Medulla oblongata (tissue), 1 donor: Measurements from ENCODE around the gene CTNNA3.

Experiments
- DNase-seq: peaks from one replicate; pipeline ENCODE4 v3.0.0-alpha.2; 2015; ENCODE audit errors: extremely low spot score

CTNNA3 gene

DNA sequence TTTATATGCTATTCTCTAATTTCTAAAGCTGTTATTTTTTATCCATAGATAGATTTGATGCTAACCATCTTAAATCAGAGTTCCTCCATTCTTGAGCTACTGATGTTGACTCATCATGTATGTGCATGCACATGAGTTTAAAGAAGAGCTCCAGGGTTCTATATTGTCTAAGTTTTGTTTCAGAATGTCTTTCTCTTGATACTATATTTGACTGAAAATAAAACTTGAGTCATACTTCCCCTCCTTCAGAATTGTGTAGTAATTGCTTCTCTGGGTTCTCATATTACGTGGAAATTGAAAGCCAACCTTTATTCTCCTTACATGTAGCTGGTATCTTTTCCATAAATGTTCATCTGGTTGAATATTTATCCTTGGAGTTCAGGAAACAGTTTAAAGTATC lies 680.8 kb downstream of the CTNNA3 start:
- no peak for DNase-seq

DNA sequence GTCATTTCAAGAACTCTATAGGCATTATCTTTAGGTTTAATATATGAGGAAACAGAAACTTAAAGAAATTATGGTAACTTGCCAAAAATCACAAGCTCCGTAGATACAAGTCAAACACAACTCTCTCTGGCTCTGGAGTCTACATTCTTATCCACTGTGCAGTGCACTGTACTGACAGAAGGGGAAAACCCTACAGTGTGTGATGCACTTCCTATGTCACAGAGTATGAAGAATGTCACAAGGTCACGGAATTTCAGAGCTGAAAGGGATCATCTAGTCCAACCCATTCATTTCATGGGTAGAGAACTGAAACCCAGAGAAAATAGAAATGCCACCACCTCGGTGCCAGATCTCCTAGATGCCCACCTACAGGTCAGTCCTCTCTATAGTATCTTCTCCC lies 684.0 kb downstream of the CTNNA3 start:
- DNase-seq: no peak

DNA sequence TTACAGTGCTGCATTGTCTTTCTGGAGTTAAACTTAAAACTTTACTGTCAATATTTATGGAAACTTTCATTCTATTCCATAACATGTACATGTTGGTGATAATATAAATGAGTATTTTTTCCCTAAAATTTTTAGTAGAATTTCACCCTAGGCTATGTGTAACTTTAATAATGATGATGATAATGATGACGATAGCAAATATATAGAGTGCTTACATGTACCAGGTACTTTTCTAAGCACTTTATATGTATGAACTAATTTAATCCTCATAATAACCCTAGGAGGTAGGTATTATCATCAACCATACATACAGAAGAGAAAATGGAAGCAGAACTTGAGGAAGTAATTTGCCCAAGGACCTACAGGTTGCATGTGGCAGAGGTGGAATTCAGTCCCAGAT lies 684.5 kb downstream of the CTNNA3 start:
- DNase-seq: no peak

DNA sequence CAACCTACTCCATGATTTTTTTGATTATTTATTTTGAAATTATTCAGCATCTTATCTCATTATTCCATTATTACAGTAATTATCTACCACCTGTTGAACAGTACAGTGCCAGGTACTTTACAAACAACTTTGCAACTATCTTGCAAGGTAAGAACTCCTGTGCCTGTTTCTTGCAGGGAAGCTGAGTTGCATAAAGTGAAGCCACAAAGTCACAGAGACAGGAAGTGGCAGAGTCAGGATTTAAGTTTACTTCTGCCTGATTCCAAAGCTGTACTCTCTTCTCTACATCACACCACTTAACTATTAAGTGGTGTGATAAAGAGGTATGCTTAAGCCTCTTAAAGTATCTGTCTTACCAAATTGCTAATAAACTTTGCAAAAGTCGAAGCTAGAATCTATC lies 690.0 kb downstream of the CTNNA3 start:
- no peak for DNase-seq

DNA sequence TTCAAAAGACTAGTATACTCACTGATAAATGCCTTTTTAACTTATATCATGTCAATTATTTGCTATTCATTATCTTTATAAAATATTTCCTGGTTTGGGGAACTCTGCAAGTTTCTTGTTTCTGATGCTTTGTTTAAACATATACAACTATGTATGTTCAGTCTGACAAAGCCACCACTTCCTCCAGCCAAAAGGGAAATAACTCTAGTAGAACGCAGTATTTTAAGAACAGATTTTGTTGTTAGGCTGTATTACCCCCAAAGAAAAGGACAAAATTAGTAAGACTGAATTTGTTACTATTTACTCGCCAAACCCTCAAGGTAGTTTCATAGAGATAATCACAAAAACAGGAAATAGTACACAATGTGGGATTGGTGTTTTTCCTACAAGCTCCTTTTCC lies 691.3 kb downstream of the CTNNA3 start:
- no peak for DNase-seq

DNA sequence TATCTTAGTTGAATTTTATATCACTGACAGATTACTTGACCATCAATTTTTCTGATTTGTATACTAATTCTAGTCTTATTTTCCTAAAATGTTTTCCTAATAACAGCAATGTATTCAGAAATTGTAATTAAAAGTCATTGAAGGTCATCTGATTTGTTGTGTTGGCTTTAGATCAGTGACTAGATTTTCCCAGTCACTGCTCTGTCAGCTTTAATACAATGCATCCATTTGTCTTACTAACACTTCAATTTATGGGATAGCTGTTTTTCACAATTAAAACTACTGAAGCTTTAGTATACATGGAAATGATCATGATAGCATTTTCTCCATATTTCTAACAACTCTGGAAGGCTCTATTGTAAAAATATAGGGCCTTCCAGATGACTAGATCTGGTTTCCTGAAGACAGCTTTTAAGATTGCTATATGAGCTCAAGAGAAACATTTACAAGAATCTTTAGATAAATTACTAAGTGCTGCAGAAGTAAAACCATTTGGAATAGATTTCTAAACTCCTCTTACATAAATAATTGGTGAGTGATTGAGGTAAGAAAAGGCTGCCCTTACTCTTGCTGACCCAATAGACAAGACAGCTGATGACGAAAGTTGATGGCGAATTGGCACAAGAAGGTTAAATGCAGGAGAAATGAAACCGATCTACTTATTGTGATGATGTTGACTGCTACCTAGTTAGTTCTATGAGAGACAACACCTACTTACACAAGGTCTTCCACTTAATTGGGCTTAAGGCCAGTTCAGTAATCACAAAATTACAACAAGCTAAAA lies 696.0 kb downstream of the CTNNA3 start:
- peak; percentile 42 for DNase-seq

DNA sequence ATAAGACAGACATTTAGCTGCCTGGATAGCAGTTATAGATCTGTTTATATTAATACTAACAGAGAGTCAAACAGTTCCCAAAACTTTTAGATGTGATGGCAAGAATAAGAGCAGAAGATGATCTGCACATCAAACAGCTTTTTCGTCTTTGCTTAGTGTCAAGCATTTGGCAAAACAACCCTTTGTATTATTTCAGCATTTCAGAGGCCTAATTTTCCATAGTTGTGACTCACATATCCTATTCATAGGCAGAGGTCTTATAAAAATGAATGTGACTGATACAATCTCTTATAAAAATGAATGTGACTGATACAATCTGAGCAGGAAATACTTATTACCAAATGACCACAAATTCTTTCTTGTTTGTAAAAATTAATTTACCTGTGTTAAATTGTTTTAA lies 699.0 kb downstream of the CTNNA3 start:
- DNase-seq: no peak

DNA sequence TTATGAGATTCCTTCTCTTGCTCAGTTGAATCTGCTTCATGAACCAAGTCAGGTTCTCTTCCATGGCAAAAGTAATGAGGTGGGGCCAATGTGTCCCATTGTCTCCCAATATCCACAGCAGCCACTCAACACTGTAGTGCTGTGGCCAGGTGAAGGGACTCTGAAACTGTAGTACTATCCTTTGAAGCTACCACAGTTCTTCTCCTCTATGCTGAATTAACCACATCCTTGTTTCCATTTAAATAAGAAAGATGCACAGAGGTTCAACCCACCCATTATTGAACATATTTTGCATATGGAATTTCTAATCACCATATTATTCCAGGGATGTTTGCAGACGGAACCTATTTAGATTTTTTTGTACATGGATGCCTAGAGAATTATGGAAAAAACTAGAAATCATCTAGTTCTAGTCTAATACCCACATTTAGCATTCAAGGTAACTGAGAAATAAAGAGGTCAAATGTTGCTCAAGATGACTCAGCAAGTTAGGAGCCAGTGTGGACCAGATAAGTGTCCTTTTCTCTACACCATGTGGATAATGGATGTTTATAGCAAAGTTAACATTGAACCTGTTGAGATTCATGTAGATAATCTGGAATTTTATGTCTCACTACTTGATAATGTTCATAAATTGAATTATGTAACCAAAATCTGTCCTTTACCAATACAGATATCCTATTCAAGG lies 705.7 kb downstream of the CTNNA3 start:
- DNase-seq: no peak

DNA sequence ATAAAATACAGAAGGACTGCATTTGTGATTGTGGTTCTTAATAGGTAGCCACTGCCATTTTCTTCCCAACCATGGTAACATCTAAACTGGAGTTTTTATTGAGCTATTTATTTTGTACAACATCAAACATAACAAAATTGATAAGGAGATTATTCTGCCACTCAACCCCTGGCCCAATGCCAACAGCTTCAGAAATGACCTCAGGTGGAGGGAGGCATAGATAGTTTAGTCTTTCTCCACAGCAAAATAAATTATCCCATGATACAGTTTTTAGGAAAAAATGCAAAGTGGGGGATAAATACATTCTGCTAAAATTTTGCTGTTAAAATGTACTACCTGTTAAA lies 712.5 kb downstream of the CTNNA3 start:
- no peak for DNase-seq

DNA sequence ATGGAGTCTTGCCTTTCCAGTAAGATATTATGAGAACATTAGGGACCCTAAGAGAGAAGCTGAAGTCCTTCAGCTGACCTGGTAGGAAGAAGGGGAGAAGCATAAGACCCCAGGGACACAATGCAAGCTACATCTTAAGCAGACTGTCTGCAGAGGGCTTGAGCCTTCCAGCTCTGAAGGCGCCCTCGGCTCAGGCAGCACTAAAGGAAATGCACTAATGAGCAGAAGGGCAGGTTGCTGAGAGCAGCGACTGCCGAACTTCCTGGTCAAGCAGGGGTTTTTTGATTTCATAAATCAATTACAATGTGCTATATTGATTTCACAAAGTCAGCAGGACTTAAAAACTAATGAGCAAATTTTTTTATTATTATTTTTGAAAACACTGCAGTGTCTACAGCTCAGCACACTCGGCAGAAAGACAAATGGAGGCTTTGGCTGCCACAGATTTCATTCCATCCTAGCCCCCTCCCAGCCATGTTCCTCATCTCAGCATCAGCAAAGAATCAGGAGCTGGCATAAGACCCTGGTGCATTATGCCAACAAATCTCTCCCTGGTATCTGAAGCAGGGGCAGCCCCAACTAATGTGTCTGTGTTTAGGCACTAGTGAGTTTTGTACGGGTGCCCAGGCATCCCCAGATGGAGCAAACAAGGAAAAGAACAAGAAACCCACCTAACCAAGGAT lies 713.1 kb downstream of the CTNNA3 start:
- DNase-seq: no peak

DNA sequence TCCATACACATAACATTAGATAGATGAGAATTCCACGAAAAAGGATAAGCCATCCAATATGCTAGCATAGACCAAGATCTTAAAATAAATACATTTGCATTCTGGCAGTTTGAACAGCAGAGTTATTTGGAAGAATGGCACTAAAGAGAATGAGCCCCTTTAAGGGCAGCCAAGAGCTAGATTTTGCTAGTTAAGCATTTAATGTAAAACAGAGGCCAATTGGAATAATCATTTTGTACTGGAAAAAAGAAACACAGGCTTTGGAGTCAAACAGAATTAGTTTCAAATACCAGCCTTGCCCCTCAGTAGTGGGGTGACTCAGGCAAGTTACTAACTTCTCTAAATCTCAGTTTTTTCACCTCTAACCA lies 714.0 kb downstream of the CTNNA3 start:
- DNase-seq: no peak

DNA sequence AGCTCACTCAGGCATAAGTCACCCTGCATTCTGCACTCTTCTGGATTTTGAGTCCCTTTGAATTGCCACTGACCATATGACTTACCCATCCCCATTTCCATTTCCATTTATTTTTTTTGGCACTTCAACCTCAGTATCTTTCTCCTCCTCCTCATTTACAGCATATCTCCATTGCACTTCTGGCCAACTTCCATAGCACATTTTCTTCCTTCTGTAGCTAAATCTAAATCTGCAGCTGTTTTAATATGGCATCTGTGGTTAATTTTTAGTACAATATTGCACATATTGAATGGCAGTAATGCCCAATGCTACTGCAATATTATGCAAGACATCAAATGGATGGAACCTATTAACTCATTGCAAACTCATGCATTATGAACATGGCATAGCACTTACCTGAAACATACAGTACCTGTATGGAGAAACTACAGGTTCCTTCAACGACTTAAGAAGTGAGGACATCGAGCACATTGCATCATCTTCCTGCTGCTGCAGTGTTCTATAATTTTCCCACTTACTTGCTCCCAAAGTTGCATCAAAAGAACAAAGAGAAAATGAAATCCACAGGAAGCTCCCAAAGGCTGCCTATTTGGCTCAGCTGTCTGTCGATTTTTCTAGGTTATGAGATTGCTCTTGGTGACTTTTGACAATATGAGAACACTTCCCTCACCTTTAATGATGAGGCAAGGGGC lies 714.5 kb downstream of the CTNNA3 start:
- DNase-seq: no peak

DNA sequence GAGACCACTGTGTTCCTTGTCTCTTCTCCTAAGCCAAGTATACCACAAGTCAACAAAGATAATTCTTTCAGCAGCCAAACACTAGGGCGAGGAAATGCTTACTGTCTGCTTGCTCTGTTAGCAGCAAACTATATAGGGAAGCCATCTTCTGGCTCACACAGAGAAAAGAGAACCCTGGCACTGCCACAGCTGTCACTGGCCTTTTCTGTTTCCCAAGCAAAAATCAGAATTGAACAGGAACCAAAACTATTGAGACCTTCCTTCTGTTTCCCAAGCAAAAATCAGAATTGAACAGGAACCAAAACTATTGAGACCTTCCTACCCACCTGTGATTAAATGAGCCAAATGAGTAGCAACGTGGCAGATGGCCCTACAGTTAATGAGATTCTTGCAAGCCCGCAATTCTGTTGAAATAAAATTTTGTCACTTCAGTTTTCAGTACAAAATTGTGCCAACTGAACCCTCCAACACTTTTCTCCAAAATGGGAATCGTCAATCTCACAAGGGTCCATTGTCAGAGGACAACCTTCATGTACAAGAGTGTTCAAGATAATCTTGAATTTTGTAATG lies 715.7 kb downstream of the CTNNA3 start:
- DNase-seq: no peak

DNA sequence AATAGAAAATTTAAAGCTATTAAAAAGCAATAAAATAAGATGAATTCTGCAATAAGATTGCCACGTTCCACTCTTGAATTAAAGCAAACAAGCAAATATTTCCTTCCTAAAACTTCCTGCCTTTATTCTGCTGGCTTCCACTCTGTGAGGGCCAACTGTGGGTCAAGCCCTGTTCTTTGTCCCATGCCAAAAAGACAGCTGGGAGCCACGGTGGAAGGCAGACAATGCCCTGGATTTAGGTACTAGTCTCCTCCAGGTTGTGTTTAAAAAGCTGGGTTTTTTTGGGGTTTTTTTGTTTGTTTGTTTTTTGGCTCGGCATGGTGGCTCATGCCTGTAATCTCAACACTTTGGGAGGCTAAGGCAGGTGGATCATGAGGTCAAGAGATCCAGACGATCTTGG lies 731.0 kb downstream of the CTNNA3 start:
- no peak for DNase-seq

DNA sequence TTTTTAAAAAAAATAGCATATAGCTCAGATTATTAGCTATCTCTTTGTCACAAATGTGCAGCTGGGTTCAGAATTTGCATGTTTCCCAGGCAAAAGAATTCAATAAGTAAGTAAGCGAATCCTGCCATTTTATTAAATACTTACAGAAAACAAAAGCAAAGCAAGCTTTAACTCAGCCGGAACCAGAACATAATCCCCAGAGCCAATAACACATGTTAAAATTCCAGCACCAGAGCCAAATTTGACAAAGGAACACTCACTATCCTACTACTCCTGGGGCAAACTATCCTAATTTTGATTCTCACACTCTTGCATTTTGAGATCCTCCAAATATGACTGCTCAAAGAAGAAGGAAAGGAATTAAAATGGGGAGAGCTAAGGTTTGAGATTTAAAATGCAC lies 737.5 kb downstream of the CTNNA3 start:
- no peak for DNase-seq

DNA sequence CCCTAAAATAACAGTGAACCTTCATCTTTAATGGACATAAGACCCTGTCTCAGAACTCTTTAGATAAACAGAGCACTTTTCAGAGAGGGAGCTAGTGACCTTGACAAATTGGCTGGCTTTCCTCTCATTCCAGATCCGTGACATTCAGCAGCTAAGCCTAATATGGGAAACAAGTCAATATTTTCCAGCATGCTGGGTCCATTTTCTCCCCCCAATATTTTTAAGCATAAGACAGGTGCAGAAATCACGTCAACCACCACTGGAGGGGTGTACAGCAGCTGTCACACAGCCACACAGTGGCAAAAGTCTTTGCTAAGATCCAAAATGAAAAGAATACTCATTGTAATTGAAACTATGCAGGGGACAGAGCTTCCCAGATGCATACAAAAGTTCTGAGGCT lies 744.1 kb downstream of the CTNNA3 start:
- DNase-seq: no peak

DNA sequence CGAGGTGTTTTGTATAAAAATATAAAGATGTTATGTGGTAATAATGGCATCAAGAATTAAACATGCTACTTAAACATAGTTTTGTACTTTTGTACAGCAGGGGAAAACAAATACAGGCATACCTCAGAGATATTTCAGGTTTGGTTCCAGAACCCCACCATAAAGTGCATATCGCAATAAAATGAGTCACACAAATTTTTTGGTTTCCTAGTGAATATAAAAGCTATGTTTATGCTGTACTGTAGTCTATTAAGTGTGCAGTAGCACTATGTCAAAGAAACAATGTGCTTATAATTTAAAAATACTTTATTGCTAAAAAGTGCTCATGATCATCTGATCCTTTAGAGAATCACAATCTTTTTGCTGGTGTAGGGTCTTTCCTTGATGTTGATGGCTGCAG lies 752.4 kb downstream of the CTNNA3 start:
- no peak for DNase-seq

DNA sequence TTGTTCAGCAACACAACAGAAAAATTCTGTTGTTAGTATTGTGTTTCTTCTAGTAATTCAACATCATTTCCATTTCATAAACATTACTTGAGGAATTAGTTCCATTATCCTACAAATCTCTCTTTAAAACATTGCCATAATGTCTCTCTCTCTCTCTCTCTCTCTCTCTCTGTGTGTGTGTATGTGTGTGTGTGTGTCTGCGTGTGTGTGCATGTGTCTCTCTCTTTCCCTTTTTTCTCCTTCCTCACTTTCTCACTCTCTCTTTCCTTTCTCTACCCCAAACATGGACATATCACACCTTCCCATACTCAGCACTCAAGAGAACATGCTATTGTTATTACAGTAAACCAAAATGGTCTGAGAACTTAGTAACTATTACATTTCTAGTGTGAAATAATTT lies 753.6 kb downstream of the CTNNA3 start:
- no peak for DNase-seq

DNA sequence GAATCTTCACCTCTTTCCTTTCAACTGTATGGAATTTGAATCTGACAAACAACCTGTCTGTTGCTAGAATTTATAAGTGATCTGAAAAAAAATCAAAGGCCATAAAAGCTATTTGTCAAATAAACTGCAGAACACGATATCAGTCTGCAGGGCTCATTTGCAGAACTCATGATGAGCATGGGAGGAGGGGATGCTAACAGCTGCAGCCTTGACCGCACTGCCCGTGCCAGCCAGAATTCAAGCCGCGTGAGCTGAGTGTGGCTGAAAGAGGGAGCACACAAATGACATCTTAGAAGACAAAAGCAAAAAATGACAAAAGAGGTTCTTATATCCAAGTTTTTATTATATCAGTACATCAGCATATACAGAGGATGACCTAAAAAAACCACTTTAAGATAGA lies 754.5 kb downstream of the CTNNA3 start:
- peak; percentile 87 for DNase-seq

DNA sequence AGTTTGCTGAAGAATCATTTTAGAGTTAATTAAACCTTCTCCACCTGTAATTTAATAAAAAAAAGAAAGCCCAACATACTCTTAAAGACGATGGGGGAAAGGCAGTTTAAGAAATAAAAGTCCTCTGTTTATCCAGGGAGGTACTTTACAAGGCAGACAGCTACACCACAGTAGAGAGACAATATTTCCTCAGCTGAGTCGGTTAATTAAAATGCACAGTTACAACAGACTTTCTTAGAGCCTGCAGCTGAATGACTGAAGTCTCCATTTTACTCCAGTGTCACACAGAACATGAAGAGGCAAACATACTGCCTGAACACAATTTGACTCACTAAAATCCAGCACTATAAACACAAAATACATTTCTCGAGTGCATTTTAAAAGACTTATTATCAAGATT lies 755.0 kb downstream of the CTNNA3 start:
- peak; percentile 72 for DNase-seq

DNA sequence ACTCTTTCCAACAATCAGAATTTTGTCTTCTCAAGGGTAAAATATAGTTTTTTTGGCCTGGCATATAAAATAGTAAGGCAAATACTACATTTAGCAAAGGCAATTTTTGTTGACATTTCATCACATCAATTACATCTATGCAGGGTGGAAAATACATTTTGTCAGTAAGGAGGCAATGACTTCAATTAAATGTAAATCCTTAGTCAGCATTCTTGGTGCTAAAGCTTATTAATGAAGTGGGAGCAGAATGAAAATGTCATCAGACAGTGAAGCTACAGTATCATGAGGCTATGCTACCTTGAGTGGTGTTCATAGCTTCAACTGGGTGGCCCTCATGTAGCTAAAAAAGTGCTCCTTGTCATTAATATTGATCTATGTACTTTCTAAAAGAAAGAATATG lies 761.3 kb downstream of the CTNNA3 start:
- DNase-seq: no peak

DNA sequence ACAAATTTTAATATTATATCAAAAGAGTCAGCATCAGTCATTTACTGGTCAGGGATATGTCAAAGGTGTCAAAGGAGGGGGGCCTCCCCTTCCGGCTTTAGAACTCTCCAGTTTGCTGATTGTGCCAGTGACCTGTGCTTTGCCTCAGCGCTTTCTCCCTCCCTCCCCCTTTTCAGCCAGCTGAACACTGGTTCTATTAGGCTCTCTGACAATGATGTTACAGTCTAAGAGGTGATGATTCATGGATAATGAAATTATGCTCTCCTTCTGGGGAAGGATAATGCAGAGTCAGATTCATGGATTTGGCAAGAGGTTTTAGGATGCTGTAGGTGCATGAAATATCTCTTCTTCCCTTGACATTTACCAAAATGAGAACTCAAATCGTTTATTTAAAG lies 764.0 kb downstream of the CTNNA3 start:
- DNase-seq: peak; percentile 80
